Stimulated activated CD8-positive, alpha-beta memory T cell treated with anti-CD3 and anti-CD28 coated beads, Interleukin-4, amount 100 ng/mL, for 4 hours (primary cell): Measurements from ENCODE around the gene CYSLTR2.
"Not testable (repeated sequence)": the region's sequence is repeated elsewhere in the genome, so short reads cannot be mapped to it uniquely, and the experiment has no call there.

Experiments
- DNase-seq, 2 donors: peaks; one replicate each; pipeline ENCODE4 v3.0.0-alpha.2; 2020; ENCODE audit warnings: low read depth in 2 of 2, low spot score in 1 of 2

Gene CYSLTR2

GRCh38 chr13:48644141-48644540 is 9.6 kb upstream of the CYSLTR2 start:
- DNase-seq = no peak

- DNase-seq = no peak
Measured at GRCh38 chr13:48644951-48645350, 8.8 kb upstream of the CYSLTR2 start.

GRCh38 chr13:48645845-48646244 is 7.9 kb upstream of the CYSLTR2 start:
- DNase-seq = no peak

- DNase-seq = no peak
Measured at GRCh38 chr13:48646791-48647190, 6.9 kb upstream of the CYSLTR2 start.

- no peak for DNase-seq
Measured at GRCh38 chr13:48647625-48648024, 6.1 kb upstream of the CYSLTR2 start.

GRCh38 chr13:48648446-48648845 is 5.3 kb upstream of the CYSLTR2 start:
- DNase-seq = no peak

GRCh38 chr13:48652851-48653471 is 768 bp upstream of the CYSLTR2 start:
- DNase-seq = no peak

- DNase-seq = no peak
Measured at GRCh38 chr13:48654511-48654910, 782 bp downstream of the CYSLTR2 start.

GRCh38 chr13:48655291-48655690 is 1.6 kb downstream of the CYSLTR2 start:
- no peak for DNase-seq

GRCh38 chr13:48656608-48657007 is 2.9 kb downstream of the CYSLTR2 start:
- DNase-seq = no peak

- no peak for DNase-seq
Measured at GRCh38 chr13:48660361-48661076, 6.8 kb downstream of the CYSLTR2 start.

- DNase-seq = no peak
Measured at GRCh38 chr13:48661107-48661506, 7.4 kb downstream of the CYSLTR2 start.

- DNase-seq = no peak
Measured at GRCh38 chr13:48662226-48662625, 8.5 kb downstream of the CYSLTR2 start.

GRCh38 chr13:48667136-48667535 is 13.4 kb downstream of the CYSLTR2 start:
- no peak for DNase-seq

GRCh38 chr13:48671421-48671820 is 17.7 kb downstream of the CYSLTR2 start:
- not testable (repeated sequence) for DNase-seq

GRCh38 chr13:48675247-48675646 is 21.5 kb downstream of the CYSLTR2 start:
- no peak for DNase-seq

- no peak for DNase-seq
Measured at GRCh38 chr13:48678316-48678715, 24.6 kb downstream of the CYSLTR2 start.

- no peak for DNase-seq
Measured at GRCh38 chr13:48679941-48680680, 26.4 kb downstream of the CYSLTR2 start.

- no peak for DNase-seq
Measured at GRCh38 chr13:48680756-48681392, 27.1 kb downstream of the CYSLTR2 start.

- no peak for DNase-seq
Measured at GRCh38 chr13:48681905-48682304, 28.2 kb downstream of the CYSLTR2 start.

- DNase-seq = no peak
Measured at GRCh38 chr13:48682436-48682835, 28.7 kb downstream of the CYSLTR2 start.
